22Rv1 (cell line): ENCODE measurements around the gene DTYMK.

Experiments
- CTCF ChIP-seq: fragments of 450-650 bp; IDR thresholded peaks from 2 replicates; pipeline ENCODE4 v1.5.1; 2017; ENCODE audit warnings: mild to moderate bottlenecking
- ZFX ChIP-seq: fragments of 450-650 bp; IDR thresholded peaks from 2 replicates; pipeline ENCODE4 v1.6.1; 2017; ENCODE audit warnings: antibody characterized with exemption, borderline replicate concordance

GRCh38 chr2:241654551-241654950 lies 32.1 kb downstream of the DTYMK start:
- TF ChIP-seq CTCF (no peak), ZFX (no peak)
